H9 (cell line): ENCODE results near the gene APP. TPM values are rescaled to one million over a fixed set of nuclear protein-coding genes. Genes with fewer than 3 reads are reported as not detected.

ENCODE experiments used
- DNase-seq: peaks from one replicate; pipeline ENCODE4 v3.0.0-alpha.2; 2017
- H2AFZ ChIP-seq: one replicate; pipeline ENCODE4 v1.6.1; 2013; ENCODE audit warnings: mild to moderate bottlenecking, low read length, control low read depth, moderate library complexity
- H2AK5ac ChIP-seq: 2 replicates; pipeline ENCODE4 v1.6.1; 2013; ENCODE audit warnings: low read length, control low read depth, mixed read lengths; ENCODE audit not compliant: insufficient read length
- H2BK120ac ChIP-seq: one replicate; pipeline ENCODE4 v1.6.1; 2013; ENCODE audit warnings: low read depth, mild to moderate bottlenecking, low read length, control low read depth, inconsistent platforms; ENCODE audit not compliant: poor library complexity, severe bottlenecking
- H2BK12ac ChIP-seq: 2 replicates; pipeline ENCODE4 v1.6.1; 2013; ENCODE audit warnings: low read length, control low read depth, mixed read lengths, low read depth; ENCODE audit not compliant: insufficient read length
- H2BK15ac ChIP-seq: 2 replicates; pipeline ENCODE4 v1.6.1; 2013; ENCODE audit warnings: low read depth, low read length, control low read depth
- H2BK20ac ChIP-seq: one replicate; pipeline ENCODE4 v1.6.1; 2013; ENCODE audit warnings: low read depth, mild to moderate bottlenecking, low read length, control low read depth, inconsistent platforms; ENCODE audit not compliant: poor library complexity, severe bottlenecking
- H2BK5ac ChIP-seq: 2 replicates; pipeline ENCODE4 v1.6.1; 2013; ENCODE audit warnings: low read length, control low read depth, mixed read lengths; ENCODE audit not compliant: insufficient read length
- H3K14ac ChIP-seq: 2 replicates; pipeline ENCODE4 v1.6.1; 2013; ENCODE audit warnings: low read length, control low read depth; ENCODE audit not compliant: insufficient read depth
- H3K18ac ChIP-seq: 2 replicates; pipeline ENCODE4 v1.6.1; 2013; ENCODE audit warnings: low read depth, mild to moderate bottlenecking, mixed read lengths, low read length, control low read depth; ENCODE audit not compliant: insufficient read length
- H3K23ac ChIP-seq: 2 replicates; pipeline ENCODE4 v1.6.1; 2013; ENCODE audit warnings: low read length, control low read depth, mixed read lengths, low read depth; ENCODE audit not compliant: insufficient read length
- H3K23me2 ChIP-seq: 2 replicates; pipeline ENCODE4 v1.6.1; 2013; ENCODE audit warnings: low read depth, mild to moderate bottlenecking, mixed read lengths, low read length, control low read depth; ENCODE audit not compliant: insufficient read length, poor library complexity, severe bottlenecking
- H3K27ac ChIP-seq: 2 replicates; pipeline ENCODE4 v1.5.1; 2013; ENCODE audit warnings: low read length, control low read depth, mixed read lengths, low read depth; ENCODE audit not compliant: insufficient read length
- H3K27me3 ChIP-seq: 2 replicates; pipeline ENCODE4 v1.6.1; 2013; ENCODE audit warnings: low read length, control low read depth, inconsistent platforms; ENCODE audit not compliant: insufficient read depth
- H3K4ac ChIP-seq: 2 replicates; pipeline ENCODE4 v1.6.1; 2013; ENCODE audit warnings: low read depth, mild to moderate bottlenecking, control low read depth, inconsistent platforms, low read length, moderate library complexity
- H3K4me1 ChIP-seq: 2 replicates; pipeline ENCODE4 v1.6.1; 2013; ENCODE audit warnings: low read length, control low read depth, inconsistent platforms; ENCODE audit not compliant: insufficient read depth
- H3K4me2 ChIP-seq: 2 replicates; pipeline ENCODE4 v1.6.1; 2013; ENCODE audit warnings: low read length, control low read depth, mixed read lengths; ENCODE audit not compliant: insufficient read length, insufficient read depth
- H3K56ac ChIP-seq: 2 replicates; pipeline ENCODE4 v1.6.1; 2013; ENCODE audit warnings: low read depth, mild to moderate bottlenecking, mixed read lengths, low read length, control low read depth; ENCODE audit not compliant: insufficient read length
- H3K79me1 ChIP-seq: 2 replicates; pipeline ENCODE4 v1.6.1; 2013; ENCODE audit warnings: low read depth, mild to moderate bottlenecking, moderate library complexity, low read length, control low read depth, inconsistent platforms; ENCODE audit not compliant: insufficient read depth, poor library complexity, severe bottlenecking
- H3K79me2 ChIP-seq: 2 replicates; pipeline ENCODE4 v1.6.1; 2013; ENCODE audit warnings: low read length, control low read depth, inconsistent platforms; ENCODE audit not compliant: insufficient read depth
- H3K9ac ChIP-seq: 2 replicates; pipeline ENCODE4 v1.6.1; 2013; ENCODE audit warnings: low read length, control low read depth, mixed read lengths; ENCODE audit not compliant: insufficient read length; ENCODE audit errors: extremely low read depth
- H3K9me3 ChIP-seq: one replicate; pipeline ENCODE4 v1.6.1; 2013; ENCODE audit warnings: low read depth, low read length, inconsistent platforms; ENCODE audit not compliant: control insufficient read depth
- H3T11ph ChIP-seq: one replicate; pipeline ENCODE4 v1.6.1; 2013; ENCODE audit warnings: mild to moderate bottlenecking, low read length, control low read depth, inconsistent platforms
- H4K20me1 ChIP-seq: one replicate; pipeline ENCODE4 v1.6.1; 2013; ENCODE audit not compliant: control insufficient read depth, insufficient read length, insufficient read depth
- H4K5ac ChIP-seq: 2 replicates; pipeline ENCODE4 v1.6.1; 2013; ENCODE audit warnings: low read depth, mild to moderate bottlenecking, mixed read lengths, low read length, control low read depth; ENCODE audit not compliant: insufficient read length
- H4K8ac ChIP-seq: replicated peaks from 2 replicates; pipeline ENCODE4 v1.6.1; 2013; ENCODE audit warnings: low read length, control low read depth, mixed read lengths, low read depth; ENCODE audit not compliant: insufficient read length
- H4K91ac ChIP-seq: 2 replicates; pipeline ENCODE4 v1.6.1; 2013; ENCODE audit warnings: low read depth, mild to moderate bottlenecking, moderate library complexity, mixed read lengths, low read length, control low read depth; ENCODE audit not compliant: insufficient read length
- H3K27ac Mint-ChIP-seq, 3 experiments: 2 replicates in 2 of 3; 3 replicates in 1 of 3; pipeline ENCODE4 v1.8.0; 2020 to 2021; ENCODE audit warnings: mixed read lengths in 3 of 3, mild to moderate bottlenecking in 1 of 3, moderate library complexity in 1 of 3
- H3K27me3 Mint-ChIP-seq: 2 replicates; pipeline ENCODE4 v1.8.0; 2021; ENCODE audit warnings: low read depth, mild to moderate bottlenecking, moderate library complexity, mixed read lengths
- H3K36me3 Mint-ChIP-seq, 3 experiments: 2 replicates in 2 of 3; 3 replicates in 1 of 3; pipeline ENCODE4 v1.8.0; 2020 to 2021; ENCODE audit warnings: low read depth in 3 of 3, mixed read lengths in 3 of 3; ENCODE audit not compliant: insufficient read depth in 1 of 3
- H3K4me1 Mint-ChIP-seq, 2 experiments: 2 replicates each; pipeline ENCODE4 v1.8.0; 2020; ENCODE audit warnings: mixed read lengths in 2 of 2
- H3K4me3 Mint-ChIP-seq, 2 experiments: 2 replicates in 1 of 2; 3 replicates in 1 of 2; pipeline ENCODE4 v1.8.0; 2020 to 2021; ENCODE audit warnings: mild to moderate bottlenecking in 2 of 2, mixed read lengths in 2 of 2, moderate library complexity in 1 of 2
- H3K9me3 Mint-ChIP-seq, 2 experiments: 2 replicates in 1 of 2; 3 replicates in 1 of 2; pipeline ENCODE4 v1.8.0; 2020; ENCODE audit warnings: mild to moderate bottlenecking in 2 of 2, mixed read lengths in 2 of 2, moderate library complexity in 1 of 2
- CTCF ChIP-seq: fragments of 200-600 bp; sonication (generic); conservative IDR thresholded peaks from 3 replicates; pipeline ENCODE4 v1.8.0; 2021; ENCODE audit warnings: antibody characterized with exemption, mild to moderate bottlenecking
- WGBS: extraction: QIAGEN DNeasy Blood & Tissue Kit; methylation state at CpG from one replicate; pipeline ENCODE4 v1.1.7; 2013; ENCODE audit warnings: missing lambda C conversion rate, low lambda C conversion rate, mixed read lengths; ENCODE audit not compliant: insufficient read length; ENCODE audit errors: extremely low coverage; 5-methylcytosine and 5-hydroxymethylcytosine counted together
- total RNA-seq: library from RNA; stranded (reverse); gene quantifications from 2 replicates; pipeline ENCODE4 v1.2.1, GENCODE V29; 2021

APP gene
- total RNA-seq, 1 experiment from 2014 or later, result 380 TPM

- no peak overlapping the region for H3K27ac ChIP-seq
- no peak overlapping the region for H2BK12ac ChIP-seq
Observed at GRCh38 chr21:25831300-25831960, 339.1 kb downstream of the APP start.

More at GRCh38 chr21:25831300-25831960, 339.1 kb downstream of the APP start:
- no peak overlapping the region for H3K4me2 ChIP-seq
- H2BK20ac ChIP-seq, result no peak overlapping the region
- Mint-ChIP-seq H3K27ac (no peak overlapping the region), H3K27me3 (peaks cover 2% of the 10 kb centered on the region), H3K4me3 (no peak overlapping the region), H3K36me3 (peaks cover 0 to 17% (median 0%) of the 10 kb centered on the region in 3 experiments; a peak in 4 of 7 replicates), H3K9me3 (peaks cover 16 to 21% of the 10 kb centered on the region in 2 experiments), H3K4me1 (no peaks in the 10 kb centered on the region; a peak in 1 of 4 replicates)
- H4K20me1 ChIP-seq, result no peaks in the 10 kb centered on the region
- H3K27me3 ChIP-seq, result peaks cover 2% of the 10 kb centered on the region; the same call in 1 of the 2 replicates
- H2BK5ac ChIP-seq, result no peak overlapping the region
- H3K56ac ChIP-seq, result no peak overlapping the region
- H3K18ac ChIP-seq, result no peak overlapping the region
- no peaks in the 10 kb centered on the region for H3K79me2 ChIP-seq
- WGBS, result no CpG with 5 or more reads among the region's 2 CpGs
- DNase-seq, result no peak
- no peak overlapping the region for H2AK5ac ChIP-seq
- H3K14ac ChIP-seq, result no peak overlapping the region
- H4K91ac ChIP-seq, result no peak overlapping the region
- H2BK120ac ChIP-seq, result no peak overlapping the region
- H3K79me1 ChIP-seq, result no peaks in the 10 kb centered on the region
- H3K4me1 ChIP-seq, result no peaks in the 10 kb centered on the region
- no peak overlapping the region for H2BK15ac ChIP-seq
- no peak overlapping the region for H2AFZ ChIP-seq
- H3K23me2 ChIP-seq, result no peaks in the 10 kb centered on the region
- no peaks in the 10 kb centered on the region for H3K9me3 ChIP-seq
- no peak overlapping the region for H4K8ac ChIP-seq
- no peak overlapping the region for H3K9ac ChIP-seq
- no peak overlapping the region for H3K4ac ChIP-seq
- H3T11ph ChIP-seq, result no peak overlapping the region
- H3K23ac ChIP-seq, result no peak overlapping the region
- no peak for TF ChIP-seq CTCF
- no peak overlapping the region for H4K5ac ChIP-seq
